Hematopoietic multipotent progenitor cell (in vitro differentiated cells): ENCODE data around the gene WIPI1. TPM values are rescaled to one million over a fixed set of nuclear protein-coding genes. Genes with fewer than 3 reads are reported as not detected.

Experiments
- DNase-seq, 3 donors: peaks; one replicate each; pipeline ENCODE4 v3.0.0-alpha.2; 2011 to 2015; ENCODE audit warnings: low read depth in 2 of 3, low spot score in 2 of 3
- total RNA-seq: library from RNA; depleted of rRNA; stranded (reverse); fragments of >200 nt; gene quantifications from one replicate; pipeline ENCODE4 v1.2.3, GENCODE V29; 2012

The WIPI1 gene
- total RNA-seq, 1 donor, result 4.6 TPM

DNA sequence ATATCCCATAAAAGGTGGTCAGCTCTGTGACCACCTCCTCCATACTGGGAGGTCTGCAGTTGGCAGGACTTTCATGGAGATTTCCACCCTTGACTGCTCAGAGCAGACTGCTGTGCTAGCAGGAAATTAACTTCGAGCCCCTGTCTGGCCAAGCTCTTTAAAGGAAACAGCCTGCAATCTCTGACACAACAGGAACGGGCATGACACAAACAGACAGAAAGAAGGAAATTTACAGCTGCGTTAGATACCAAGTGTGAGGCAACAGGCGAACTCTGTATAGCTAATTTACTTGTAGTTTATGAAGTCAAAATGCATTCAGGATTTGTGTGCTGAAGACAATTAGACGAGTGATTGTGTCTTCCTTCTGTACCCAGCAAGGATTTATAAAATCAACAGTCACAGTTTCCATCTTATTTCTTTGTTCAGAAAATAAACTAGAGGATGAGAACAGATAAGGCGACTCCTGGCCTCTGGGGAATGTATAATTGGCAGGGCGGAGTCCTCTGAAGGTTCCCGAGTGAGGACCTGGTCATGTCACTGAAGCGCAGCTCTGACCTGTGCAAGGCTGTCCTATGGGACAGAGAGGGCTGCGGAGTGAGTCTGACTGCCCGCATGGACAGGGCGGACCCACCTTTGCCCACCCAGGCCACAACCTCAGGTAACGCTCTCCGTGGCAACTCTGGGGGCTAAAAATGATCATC lies 16.1 kb downstream of the WIPI1 start:
- peak in 2 of 3 donors; percentile 63 to 81 for DNase-seq

DNA sequence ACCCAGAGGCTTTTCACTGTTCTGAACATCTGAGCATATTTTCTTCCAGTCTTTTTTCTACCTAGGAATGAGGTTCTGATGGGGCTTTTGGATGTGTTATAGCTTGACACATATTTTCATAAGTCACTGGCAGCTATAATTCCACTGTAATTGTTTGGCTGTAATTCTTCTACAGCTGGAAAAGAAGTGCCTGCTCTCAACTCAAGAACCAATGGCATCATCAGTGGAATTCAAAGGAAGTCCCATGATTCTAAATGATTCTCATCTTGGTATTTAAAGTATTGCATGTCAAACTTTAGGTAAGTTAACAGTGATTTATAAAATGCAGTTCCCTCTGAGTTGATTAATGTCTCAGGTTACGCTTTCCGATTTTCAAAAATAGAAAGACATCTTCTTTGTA lies 16.8 kb downstream of the WIPI1 start:
- no peak for DNase-seq

DNA sequence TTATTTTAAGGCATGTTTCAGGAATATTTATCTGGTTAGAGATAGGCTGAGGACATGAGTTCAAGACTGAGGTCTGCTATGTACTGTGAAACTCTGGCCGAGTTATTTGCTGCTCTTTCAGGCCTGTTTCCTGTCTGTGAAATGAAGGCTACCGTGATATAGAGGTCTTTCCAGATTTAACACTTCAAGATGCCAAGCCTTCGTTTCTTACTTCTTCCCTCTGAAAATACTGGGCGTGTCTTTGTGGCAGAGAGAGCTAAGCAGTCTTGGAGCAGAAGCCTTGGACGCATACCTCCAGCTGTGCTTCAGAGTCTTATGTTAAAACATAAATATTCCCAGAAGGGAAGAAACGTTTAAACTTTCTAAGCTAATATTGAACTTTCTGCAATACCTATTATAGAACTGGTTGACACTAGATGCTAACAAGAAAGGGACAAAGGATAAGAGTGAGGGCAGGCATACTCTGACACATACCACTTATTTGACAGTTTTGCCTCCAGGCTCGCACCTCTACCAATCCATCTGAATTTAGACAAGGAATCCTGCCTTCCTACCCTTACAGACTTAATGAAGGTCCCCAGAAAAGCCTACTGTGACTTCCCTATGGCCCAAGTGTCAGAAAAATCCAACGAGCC lies 17.5 kb downstream of the WIPI1 start:
- no peak for DNase-seq

DNA sequence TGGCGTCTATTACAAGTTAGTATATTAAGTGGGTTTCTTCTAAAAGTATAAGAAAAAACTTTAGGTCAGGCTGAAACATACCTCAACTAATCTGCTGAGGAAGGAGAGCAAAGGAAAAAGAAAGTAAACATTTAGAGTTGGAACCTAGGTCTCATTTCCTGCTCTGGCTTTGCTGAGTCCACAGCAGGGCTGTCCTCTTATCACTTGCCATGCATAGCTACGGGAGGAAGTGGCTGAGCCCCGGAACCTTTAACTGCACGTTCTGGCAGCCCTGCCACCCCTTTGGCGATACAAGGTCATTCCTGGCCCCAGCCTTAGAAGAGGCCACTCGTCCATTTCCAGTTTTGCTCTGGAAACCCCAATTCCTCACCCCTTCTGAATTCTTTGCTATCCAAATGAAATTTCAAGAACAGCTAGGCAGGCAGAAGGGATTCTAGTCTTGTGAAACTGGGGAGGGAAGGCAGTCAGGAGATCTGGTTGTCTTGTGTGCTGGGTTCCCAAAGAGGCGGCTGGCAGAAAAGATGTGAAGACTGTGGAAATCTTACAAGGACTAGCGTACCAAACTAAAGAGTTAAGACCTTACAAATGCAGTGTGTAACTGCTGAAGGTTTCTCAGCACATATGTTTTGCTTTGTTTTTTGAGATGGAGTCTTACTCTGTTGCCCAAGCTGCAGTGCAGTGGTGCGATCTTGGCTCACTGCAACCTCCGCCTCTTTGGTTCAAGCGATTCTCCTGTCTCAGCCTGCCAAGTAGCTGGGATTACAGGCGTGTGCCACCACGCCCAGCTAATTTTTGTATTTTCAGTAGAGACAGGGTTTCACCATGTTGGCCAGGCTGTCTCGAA lies 19.1 kb downstream of the WIPI1 start:
- DNase-seq, result peak in 2 of 3 donors; percentile 75 to 79

DNA sequence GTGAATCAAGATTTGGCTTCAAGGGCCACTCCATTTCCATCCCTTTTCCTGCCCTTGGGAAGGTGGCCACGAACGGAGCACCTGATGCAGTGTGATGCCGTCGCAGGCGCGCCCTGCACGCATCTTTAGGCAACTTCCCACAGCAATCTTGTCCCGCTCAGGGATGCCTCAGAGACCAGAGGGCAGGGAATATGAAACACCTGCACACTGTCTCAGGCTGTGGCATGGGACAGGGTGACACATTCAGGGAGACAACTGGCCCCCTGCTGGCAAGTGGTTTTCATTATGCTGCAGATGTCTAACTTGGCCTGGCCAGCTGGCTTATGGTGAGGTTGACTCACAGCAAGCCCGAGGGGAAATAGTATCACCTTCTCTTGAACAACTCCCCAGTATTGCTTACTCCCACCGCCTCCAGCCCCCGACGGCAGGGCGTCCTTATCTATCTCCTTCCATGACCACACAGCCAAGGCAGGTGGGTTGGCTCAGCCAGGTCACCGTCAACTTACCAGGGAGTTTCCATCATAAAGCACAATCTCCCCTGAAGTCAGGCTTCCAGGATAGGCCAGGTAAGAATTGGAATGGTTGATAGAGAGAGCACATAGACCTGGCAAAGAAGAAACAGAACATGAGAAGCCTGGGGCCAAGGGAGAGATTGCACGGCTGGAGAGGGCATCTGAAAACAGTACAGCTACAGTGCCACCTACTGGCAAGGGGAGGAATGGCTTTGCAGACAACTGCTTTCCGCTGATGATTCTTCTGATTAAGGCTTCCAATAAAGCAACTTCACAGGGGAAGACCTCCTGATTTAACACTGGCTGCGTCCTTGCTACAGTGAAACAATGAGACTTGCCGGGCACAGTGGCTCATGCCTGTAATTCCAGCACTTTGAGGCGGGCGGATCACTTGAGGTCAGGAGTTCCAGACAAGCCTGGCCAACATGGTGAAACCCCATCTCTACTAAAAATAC lies 21.1 kb downstream of the WIPI1 start:
- peak; percentile 65 to 87 (median 80) for DNase-seq

DNA sequence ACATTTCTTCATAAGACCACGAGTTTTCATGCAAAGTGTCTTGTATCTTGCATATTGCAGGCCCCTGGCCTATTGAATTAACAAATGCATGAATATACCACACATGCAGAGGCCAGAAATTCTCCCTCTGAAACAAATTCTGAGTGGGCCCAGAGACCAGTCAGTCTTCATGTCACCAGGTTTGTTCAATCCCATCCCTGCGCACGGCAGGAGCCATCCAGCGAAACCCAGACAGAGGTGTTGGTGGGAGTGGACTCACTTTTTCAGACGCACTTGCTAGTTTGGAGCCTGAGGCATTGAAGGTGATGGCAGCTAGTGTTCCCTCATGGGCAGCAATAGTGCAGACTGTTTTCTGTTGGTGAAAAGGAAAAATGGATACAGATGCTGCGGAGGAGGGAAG lies 21.9 kb downstream of the WIPI1 start:
- no peak for DNase-seq

DNA sequence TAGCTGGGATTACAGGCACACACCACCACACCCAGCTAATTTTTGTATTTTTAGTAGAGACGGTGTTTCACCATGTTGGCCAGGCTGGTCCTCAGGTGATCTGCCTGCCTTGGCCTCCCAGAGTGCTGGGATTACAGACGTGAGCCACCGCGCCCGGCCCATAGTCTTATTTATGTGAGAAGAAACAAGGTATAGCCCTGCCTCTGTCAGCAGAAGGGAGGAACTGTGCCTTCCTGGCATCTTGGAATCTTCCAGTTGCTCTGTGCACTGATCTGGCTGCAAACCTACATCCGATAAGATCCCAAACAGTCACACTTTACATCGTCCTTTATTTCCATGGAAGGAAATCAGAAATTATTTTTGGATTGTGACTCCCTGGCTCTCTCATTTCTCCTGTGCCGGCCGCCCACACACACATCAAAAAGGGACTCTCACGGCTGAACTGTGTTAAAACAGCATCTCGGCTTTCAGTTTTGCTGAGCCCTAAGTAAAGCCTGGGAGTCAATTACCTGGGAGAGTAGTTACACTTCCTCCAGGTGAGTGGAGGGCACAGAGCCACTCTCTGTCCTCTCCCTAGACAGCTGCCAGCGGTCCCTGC lies 23.3 kb downstream of the WIPI1 start:
- no peak for DNase-seq

DNA sequence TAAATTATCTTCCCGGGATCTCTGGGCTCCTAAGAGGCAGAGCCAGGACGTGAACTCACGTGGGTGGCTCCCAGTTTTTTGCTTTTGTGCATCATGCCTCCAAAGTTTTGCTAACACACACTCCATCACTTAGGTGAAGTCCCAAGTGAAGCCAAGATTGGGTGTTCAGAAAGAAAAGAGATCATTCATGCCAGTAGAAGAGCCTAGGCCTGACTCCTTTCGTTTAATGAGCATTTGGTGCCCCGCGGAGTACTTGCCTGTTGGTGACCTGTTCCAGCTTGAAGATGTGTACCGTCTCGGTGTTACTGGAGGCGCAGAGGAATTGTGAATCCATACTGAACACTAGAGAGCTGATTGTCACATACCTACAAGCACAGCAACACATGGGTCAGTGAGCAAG lies 24.1 kb downstream of the WIPI1 start:
- no peak for DNase-seq

DNA sequence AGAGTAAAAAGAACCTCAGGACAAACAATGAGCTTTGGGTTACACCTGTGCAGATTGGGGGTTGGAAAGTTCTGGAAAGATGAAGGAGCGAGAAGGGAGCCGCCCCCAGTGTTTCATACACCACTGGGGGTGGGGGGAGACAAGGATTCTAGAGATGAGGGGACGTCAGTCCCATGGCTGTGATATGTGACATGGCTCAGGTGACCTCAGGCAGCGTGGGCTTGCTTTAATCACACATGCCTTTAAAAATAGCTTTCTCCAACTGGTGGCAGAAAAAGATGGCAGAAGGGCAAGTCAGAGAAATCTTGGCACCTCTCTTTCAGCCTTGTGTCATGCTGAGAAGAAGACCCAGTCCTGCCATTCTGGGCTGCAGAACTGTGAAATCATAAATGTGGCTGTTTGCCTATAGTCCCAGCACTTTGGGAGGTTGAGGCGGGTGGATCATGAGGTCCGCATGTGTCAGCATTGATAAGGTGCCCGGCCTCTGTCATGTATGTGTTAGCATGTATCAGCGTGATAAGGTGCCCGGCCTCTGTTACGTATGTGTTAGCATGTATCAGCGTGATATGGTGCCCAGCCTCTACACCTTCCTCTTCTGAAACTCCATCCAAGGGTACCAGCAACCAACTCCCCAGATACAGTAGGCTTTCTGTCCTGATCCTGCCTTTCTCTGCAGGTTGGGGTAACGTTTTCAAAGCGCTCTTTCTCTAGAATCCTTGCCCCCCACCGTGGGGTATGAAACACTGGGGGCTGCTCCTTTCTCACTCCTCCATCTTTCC lies 25.0 kb downstream of the WIPI1 start:
- DNase-seq, result no peak

DNA sequence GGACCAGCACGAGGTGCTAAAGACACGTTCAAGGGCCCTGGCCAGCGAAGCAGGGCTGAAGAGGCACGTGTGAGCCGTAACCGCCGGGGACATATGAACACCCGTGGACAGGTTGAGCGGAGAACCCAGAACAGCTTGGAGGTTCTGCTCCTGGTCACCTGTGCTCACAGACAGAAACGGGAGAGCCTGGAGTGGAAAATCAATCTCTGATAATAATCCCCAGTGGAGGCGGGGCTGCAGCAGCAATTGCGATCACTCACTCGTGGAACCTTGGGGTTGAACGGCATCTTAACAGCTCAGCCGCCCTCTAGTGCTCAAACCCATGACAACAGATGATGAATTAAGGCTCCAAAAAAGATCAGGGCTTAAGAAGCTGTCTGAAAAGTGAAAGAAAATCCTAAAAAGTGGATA lies 25.6 kb downstream of the WIPI1 start:
- peak in 1 of 3 donors; percentile 49 for DNase-seq

DNA sequence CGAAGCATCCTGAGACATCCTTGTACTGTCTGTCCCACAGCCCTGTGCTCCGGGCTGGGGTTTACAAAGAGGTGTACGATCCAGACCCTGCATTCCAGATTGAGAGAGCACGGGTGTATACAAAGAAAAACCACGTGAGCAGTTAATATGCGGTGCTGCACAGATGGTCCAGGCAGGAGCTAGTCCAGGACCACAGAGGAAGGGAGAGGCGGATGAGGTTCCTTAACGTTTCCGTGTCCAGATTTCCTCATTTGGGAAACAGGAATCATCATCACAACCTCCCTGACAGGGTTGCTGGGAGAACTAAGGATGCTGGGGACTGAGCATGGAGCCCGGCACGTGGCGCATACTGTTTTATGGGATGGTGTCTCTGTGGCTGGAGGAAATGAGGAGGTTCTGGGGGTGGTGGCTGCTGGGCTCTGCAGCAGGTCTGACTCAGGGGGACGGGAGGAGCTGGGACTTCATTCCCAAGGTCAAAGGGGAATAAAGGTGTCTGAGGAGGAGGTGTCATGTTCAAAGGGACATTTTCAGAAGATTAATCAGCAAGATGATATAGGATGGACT lies 26.2 kb downstream of the WIPI1 start:
- no peak for DNase-seq

DNA sequence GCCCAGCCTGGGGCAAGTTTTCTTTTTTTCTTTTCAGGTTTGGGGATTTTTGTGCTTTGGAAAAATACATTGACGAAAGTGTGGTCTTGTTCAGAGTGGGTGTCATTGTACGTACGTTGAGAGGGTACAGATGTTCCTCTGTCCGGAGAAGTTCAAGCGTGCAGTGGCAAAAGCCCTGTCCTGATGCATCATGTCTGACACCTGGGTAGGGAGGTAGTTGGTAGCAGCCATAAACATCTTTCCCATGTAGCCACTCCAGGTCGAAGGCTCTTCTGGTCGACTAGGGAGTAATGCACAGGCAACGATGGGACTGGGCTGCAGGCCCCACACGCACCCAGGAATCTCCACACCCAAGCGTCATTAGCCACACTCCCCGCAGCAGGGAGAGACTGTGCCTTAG lies 27.4 kb downstream of the WIPI1 start:
- DNase-seq, result no peak

DNA sequence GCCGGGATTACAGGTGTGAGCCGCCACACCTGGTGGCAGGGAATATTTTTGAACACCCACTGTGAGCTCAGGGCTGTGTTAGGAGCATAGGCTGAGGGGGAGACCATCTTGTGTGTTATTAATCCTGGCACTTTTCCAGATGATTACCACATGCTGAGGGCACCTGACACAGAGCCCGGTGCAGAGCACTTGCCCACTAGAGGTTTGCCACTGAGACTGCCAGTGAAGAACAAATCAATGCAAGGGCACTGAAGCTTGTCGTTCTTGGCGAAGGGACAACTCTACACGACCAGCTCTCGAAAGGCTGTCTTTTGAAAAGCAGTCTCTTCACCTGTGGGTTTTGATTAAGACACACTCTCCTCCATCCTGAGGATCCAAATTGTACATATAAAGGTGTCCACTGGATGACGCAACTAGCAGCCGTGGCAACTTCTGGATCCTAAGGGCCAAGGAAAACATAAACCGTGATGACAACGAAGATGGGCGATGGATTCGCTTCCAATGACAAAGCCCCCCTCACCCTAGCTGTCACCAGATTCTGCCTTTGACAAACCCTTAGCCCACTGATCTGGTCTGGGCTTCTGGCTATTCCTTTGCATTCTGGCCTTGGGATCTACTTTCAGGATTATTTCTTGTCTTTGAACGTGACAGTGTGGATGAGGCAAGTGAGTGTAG lies 28.7 kb downstream of the WIPI1 start:
- DNase-seq, result no peak

DNA sequence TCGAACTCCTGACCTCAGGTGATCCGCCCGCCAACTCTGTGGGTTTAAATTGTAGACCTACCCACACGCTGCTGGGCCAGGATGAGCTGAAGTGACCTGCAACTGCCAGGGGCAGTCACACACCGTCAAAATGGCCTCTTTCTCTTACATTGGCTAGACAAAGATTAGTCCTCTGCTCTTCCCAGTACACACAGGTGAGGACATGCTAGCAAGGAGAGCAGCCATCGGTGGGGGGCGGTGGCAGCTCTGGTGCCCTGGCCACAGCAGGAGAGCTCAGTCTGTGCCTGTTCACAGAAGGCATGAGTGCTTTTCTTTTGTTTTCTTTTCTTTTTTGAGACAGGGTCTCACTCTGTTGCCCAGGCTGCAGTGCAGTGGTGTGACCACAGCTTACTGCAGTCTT lies 29.7 kb downstream of the WIPI1 start:
- DNase-seq, result no peak

DNA sequence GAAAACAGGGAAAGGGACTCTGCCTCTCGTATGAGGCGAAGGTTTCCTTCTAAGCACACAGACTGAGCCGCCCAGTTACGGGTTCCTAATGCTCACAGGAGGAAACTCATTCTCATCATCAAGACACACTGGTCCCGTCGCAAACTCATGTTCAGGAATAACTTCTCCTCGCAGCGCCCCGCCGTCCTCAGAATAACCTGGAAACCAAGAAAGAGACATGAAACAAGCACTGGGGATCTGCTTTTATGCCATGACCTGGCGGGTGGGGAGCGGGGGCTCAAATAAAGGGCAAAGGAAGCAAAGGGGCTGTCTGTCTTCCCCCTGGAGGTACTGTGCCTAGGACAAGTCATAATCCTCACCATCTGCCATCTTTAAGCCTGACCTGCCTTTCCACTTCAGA lies 31.3 kb downstream of the WIPI1 start:
- DNase-seq, result no peak

DNA sequence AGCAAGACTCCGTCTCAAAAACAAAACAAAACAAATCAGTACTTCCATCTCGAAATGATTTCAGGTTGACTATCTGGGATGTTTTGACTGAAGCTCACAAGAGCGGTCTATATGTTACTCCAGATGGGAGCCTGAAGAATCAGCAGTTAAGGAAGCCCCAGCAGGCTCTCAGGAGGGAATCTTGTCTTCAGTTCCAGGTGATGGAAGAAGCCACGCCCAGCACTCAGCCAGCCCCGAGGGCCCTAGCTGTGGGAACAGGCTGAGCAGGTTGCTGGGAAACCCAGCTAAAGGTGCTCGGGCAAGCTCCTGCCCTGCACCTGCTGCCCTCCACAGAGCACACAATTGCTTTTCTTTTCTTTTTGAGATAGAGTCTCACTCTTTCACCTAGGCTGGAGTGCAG lies 32.4 kb downstream of the WIPI1 start:
- no peak for DNase-seq

DNA sequence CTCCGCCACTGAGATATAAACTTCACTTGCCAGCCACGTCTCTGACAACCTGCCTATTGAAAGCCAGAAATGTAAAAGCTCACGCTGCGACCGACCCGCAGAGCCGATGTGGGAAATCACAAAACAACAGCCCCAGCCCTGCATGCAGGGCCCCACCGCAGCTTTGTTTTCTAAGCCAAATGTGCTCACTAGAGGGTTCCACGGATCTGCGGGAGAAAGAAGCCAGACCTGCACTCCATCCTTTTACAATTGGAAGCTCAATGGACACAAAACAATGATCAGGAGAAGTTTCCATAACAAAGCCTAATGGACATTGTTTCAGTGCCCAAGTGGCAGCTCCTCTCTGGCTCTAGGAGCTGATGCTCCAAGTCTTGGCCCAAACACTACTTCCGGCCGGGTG lies 33.1 kb downstream of the WIPI1 start:
- no peak for DNase-seq

DNA sequence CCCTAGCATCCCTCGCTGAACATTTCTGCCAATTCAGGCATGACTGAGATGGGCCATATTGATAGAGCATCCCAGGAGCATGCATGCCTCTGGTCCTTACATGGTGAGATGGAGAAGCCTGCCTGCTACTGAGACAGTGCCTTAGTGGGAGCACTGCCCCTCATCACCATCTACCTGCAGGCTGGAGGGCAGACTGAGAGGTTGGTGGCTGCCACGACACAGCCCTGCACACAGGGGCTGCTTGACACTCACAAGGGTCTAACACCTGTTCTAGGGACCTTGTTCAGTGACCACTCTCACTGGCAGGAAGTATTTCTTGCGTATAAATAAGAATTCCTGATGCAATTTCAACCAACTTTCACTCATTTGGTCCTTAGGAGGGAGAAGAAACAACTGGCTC lies 34.0 kb downstream of the WIPI1 start:
- DNase-seq, result no peak

DNA sequence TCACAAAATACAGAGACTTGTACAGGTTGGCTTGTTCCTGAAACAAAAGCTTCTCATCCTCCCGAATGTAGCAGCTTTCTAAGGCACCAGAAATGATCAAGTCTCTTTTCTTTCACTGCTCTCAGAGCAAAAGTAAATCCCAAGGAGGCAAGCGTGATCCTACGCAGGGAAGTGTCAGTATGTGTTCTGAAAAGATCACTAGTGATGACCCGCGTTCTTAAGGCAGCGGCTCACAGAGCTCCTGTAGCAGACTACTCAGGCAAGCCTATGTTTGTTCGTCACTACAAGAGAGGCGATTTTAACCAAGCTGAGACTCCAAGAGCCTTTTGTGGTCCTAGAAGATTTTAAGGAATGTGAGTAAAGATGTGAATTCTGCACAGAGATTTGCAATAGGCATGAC lies 34.5 kb downstream of the WIPI1 start:
- no peak for DNase-seq
